Measurements from ENCODE around the gene UBAP2. TPM values are rescaled to one million over a fixed set of nuclear protein-coding genes. Genes with fewer than 3 reads are reported as not detected.

UBAP2 gene
- total RNA-seq, 1 experiment from 2014 or later, result 62.5 TPM

- BruUV-seq (replicated peaks), result no TSS peak
- POLR2A ChIA-PET (ENCODE audit: low non-redundant PET), result no interaction called here
- CTCF ChIA-PET, result no interaction called here
Measured at GRCh38 chr9:34069831-34070230, 21.1 kb upstream of the UBAP2 start.

GRCh38 chr9:34065541-34065940, 16.9 kb upstream of the UBAP2 start:
- no peak for DNase-seq (ENCODE audit: low spot score)
- no peaks in the 10 kb centered on the region for H3K36me3 ChIP-seq (ENCODE audit: insufficient read depth, low read length, poor library complexity, severe bottlenecking)
- TF ChIP-seq, protein P1, sequence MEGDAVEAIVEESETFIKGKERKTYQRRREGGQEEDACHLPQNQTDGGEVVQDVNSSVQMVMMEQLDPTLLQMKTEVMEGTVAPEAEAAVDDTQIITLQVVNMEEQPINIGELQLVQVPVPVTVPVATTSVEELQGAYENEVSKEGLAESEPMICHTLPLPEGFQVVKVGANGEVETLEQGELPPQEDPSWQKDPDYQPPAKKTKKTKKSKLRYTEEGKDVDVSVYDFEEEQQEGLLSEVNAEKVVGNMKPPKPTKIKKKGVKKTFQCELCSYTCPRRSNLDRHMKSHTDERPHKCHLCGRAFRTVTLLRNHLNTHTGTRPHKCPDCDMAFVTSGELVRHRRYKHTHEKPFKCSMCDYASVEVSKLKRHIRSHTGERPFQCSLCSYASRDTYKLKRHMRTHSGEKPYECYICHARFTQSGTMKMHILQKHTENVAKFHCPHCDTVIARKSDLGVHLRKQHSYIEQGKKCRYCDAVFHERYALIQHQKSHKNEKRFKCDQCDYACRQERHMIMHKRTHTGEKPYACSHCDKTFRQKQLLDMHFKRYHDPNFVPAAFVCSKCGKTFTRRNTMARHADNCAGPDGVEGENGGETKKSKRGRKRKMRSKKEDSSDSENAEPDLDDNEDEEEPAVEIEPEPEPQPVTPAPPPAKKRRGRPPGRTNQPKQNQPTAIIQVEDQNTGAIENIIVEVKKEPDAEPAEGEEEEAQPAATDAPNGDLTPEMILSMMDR (conservative IDR thresholded peaks at IDR 0.05; ENCODE audit: low read depth, low read length), result no peak
- TF ChIP-seq EZH2 (IDR thresholded peaks at IDR 0.05; ENCODE audit: borderline replicate concordance, low read depth, low read length, poor library complexity, severe bottlenecking), result no peak
- BruUV-seq (replicated peaks), result no TSS peak
- ChIA-PET CTCF (no interaction called here), POLR2A (ENCODE audit: low non-redundant PET) (no interaction called here)
- no peaks in the 10 kb centered on the region for H3K27me3 ChIP-seq (replicated peaks; ENCODE audit: insufficient read depth, low read depth, low read length, poor library complexity)
- intact Hi-C loops (cut with micrococcal nuclease; ENCODE audit: unreplicated experiment), result no loop called here
- H3K4me1 ChIP-seq (ENCODE audit: insufficient read depth, low read length, poor library complexity, severe bottlenecking), result no peaks in the 10 kb centered on the region
- no peaks in the 10 kb centered on the region for H3K9me3 ChIP-seq (ENCODE audit: low read depth, low read length, poor library complexity, severe bottlenecking)
- no peak overlapping the region for H3K4me3 ChIP-seq (ENCODE audit: low read depth, low read length, poor library complexity, severe bottlenecking)
- no peak overlapping the region for H3K27ac ChIP-seq (ENCODE audit: low read depth, low read length, poor library complexity, severe bottlenecking)

More at GRCh38 chr9:34069831-34070230, 21.1 kb upstream of the UBAP2 start:
- no peaks in the 10 kb centered on the region for H3K27me3 ChIP-seq (replicated peaks; ENCODE audit: insufficient read depth, low read depth, low read length, poor library complexity)
- H3K9me3 ChIP-seq (ENCODE audit: low read depth, low read length, poor library complexity, severe bottlenecking), result no peaks in the 10 kb centered on the region
- no peaks in the 10 kb centered on the region for H3K4me1 ChIP-seq (ENCODE audit: insufficient read depth, low read length, poor library complexity, severe bottlenecking)
- H3K4me3 ChIP-seq (ENCODE audit: low read depth, low read length, poor library complexity, severe bottlenecking), result no peak overlapping the region
- TF ChIP-seq, protein P1 (conservative IDR thresholded peaks at IDR 0.05; ENCODE audit: low read depth, low read length), result no peak
- TF ChIP-seq EZH2 (IDR thresholded peaks at IDR 0.05; ENCODE audit: borderline replicate concordance, low read depth, low read length, poor library complexity, severe bottlenecking), result no peak
- no peaks in the 10 kb centered on the region for H3K36me3 ChIP-seq (ENCODE audit: insufficient read depth, low read length, poor library complexity, severe bottlenecking)
- intact Hi-C loops (cut with micrococcal nuclease; ENCODE audit: unreplicated experiment), result loop anchor here (5.0 to 10.0 kb wide), 2 partner anchors 185 to 333 kb away; no protein-coding TSS in a partner anchor
- DNase-seq (ENCODE audit: low spot score), result no peak
- H3K27ac ChIP-seq (ENCODE audit: low read depth, low read length, poor library complexity, severe bottlenecking), result no peak overlapping the region

GRCh38 chr9:34059954-34060353, 11.3 kb upstream of the UBAP2 start:
- CTCF ChIA-PET, result no interaction called here
- POLR2A ChIA-PET (ENCODE audit: low non-redundant PET), result no interaction called here
- TF ChIP-seq, protein P1 (conservative IDR thresholded peaks at IDR 0.05; ENCODE audit: low read depth, low read length), result no peak
- no peak for TF ChIP-seq EZH2 (IDR thresholded peaks at IDR 0.05; ENCODE audit: borderline replicate concordance, low read depth, low read length, poor library complexity, severe bottlenecking)

More at GRCh38 chr9:34059954-34060353, 11.3 kb upstream of the UBAP2 start:
- no peaks in the 10 kb centered on the region for H3K4me1 ChIP-seq (ENCODE audit: insufficient read depth, low read length, poor library complexity, severe bottlenecking)
- intact Hi-C loops (cut with micrococcal nuclease; ENCODE audit: unreplicated experiment), result no loop called here
- no peak overlapping the region for H3K27ac ChIP-seq (ENCODE audit: low read depth, low read length, poor library complexity, severe bottlenecking)
- H3K4me3 ChIP-seq (ENCODE audit: low read depth, low read length, poor library complexity, severe bottlenecking), result no peak overlapping the region
- DNase-seq (ENCODE audit: low spot score), result no peak
- no peaks in the 10 kb centered on the region for H3K36me3 ChIP-seq (ENCODE audit: insufficient read depth, low read length, poor library complexity, severe bottlenecking)
- H3K9me3 ChIP-seq (ENCODE audit: low read depth, low read length, poor library complexity, severe bottlenecking), result no peaks in the 10 kb centered on the region
- no TSS peak for BruUV-seq (replicated peaks)
- no peaks in the 10 kb centered on the region for H3K27me3 ChIP-seq (replicated peaks; ENCODE audit: insufficient read depth, low read depth, low read length, poor library complexity)
